ENCODE measurements around the gene ANKRD30A.

- no peak for TF ChIP-seq CTCF (conservative IDR thresholded peaks at IDR 0.05; ENCODE audit: low read length)
- TF ChIP-seq EZH2phosphoT487 (IDR thresholded peaks at IDR 0.05; ENCODE audit: borderline replicate concordance), result no peak
These were observed 101.1 kb downstream of the ANKRD30A start for GRCh38 chr10:37226524-37226923.
